Measurements from ENCODE around the gene CAMKMT.

Gene CAMKMT

DNA sequence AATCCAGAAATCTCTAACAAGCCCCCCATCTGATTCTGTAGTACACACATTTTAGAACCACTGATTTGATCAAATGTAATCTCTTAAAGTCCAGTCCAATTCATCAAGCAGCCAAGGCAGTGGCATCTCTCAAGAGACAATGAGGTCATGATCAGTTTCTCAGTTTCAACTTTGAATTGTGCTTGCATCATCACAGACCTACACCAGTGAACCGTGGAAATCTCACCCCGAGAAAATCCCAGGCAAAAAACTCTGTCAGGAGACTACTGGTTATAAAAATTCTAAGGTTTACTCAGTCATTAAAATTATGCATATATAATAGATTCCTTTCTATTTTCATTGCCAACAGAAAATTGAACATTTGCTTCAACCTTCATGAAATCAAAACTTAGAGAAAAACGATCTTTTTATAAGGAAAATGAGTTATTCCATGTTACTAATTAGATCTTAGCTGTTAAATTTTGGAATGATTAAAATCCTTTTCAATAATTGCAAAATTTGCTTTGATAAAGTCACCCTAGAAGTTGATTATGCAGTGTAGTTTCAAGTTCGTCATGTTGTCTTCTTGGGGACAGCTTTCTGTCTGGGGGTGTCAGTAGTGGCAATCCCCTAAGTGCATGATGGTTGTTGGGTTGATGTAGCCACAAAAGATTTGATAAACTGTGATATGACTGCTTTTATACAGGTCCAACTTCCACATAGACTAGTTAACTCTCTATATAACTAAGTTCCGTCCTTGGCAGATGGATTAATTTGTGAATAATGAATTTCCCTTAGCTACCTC lies 235.0 kb downstream of the CAMKMT start:
- DNase-seq (ENCODE audit: low spot score): no peak

DNA sequence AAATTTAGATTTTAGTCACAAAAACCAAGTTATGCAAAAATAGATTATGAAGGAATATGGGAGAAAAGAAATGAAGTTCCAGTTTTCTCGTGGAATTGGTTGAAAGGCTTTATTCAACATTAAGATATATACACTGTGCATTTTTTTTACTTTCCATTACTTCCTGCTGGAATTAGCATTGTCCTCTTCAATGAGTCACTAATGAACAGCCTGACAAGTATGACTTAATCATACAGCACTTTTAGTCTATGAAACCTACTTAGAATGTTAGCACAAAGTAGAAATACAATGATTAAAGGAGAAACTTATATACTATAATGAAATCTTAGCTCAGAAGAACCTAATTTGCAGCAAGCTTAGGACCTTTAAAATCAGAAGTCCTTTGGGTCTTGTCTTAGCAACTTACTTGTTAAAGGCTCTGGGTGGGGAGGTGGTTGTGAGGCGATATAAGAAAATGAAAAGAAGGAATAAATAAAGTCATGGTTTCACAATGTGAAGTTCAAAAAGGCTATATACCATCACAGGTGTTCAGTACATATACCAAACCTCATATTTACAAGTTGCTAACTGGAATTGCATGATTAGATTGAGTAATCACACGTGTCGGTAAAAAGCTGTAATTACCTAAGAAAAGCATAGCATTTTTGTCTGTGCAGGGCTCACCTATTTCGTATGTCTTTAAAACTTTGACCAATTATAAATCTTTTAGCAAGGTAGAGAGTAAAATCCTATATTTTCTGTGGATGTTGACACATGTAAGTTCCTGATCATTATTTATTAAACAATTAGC lies 236.8 kb downstream of the CAMKMT start:
- DNase-seq (ENCODE audit: low spot score): no peak

DNA sequence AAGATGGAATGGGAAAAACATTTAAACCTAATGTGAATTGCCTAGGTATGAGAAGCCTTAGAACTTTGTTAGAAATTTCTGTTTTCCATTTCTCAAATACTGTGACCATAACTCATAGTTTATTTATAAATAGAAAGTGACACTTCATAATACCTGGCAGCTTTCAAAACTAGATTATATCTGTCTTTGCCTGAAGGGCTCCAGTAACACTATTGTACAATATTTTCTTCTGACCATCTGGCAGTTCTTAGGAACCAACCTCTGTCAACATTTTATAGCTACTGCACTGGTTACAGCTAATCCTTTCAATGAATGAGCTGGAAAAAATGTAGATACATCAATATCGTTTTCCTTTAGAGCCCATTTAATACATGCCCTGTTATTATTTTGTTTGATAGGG lies 237.4 kb downstream of the CAMKMT start:
- DNase-seq (ENCODE audit: low spot score): no peak

GRCh38 chr2:44602446-44602845 lies 240.7 kb downstream of the CAMKMT start:
- DNase-seq (ENCODE audit: low spot score): no peak

DNA sequence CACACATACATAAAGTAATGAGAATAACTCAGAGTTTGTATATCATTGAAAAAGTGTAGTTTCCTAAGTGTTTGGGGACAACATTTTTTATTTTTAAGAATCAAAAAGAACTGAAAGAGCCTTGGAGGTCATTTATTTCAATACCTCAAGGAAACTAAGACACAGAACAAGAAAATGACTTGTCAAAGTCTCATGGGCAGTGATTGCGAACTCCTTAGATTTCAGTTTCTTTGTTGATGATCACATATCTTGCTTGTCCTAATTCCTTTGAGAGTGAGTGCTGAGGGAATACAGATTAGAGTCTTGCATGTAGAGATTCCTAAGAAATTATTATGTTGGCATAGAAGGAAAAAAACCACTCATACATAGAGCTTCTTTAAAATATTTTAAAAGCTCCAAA lies 243.8 kb downstream of the CAMKMT start:
- DNase-seq (ENCODE audit: low spot score): no peak

DNA sequence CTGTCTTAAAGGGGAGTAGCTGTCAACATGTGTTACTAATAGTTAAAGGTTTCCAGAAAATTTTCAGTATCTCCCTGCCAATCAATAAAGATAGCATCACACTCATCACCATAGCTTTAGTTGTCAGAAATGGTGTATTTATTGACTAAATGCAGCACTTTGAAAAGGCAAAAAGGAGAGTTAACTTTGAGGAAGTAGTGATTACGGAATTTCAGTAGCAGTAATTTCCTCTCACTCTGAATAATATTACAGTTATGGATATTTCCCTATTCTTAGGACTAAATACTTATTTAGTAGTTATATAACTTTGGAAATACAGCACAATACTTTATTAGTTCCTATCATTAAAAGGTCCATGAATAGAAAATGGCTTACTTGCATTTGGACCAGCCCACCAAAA lies 250.5 kb downstream of the CAMKMT start:
- no peak for DNase-seq (ENCODE audit: low spot score)

DNA sequence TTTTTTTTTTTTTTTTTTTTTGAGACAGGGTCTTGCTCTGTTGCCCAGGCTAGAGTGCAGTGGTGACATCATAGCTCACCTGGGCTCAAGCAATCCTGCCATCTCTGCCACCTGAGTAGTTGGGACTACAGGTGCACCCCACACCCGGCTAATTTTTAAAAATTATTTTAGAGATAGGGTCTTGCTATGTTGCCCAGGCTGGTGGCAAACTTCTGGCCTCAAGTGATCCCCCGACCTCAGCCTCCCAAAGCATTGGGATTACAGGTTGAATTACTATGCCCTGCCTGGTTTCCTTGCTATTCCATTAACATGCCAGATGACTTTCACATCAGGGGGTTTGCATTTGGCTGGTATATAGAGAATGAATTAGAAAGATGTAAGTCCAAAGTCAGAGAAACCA lies 253.2 kb downstream of the CAMKMT start:
- DNase-seq (ENCODE audit: low spot score): no peak

DNA sequence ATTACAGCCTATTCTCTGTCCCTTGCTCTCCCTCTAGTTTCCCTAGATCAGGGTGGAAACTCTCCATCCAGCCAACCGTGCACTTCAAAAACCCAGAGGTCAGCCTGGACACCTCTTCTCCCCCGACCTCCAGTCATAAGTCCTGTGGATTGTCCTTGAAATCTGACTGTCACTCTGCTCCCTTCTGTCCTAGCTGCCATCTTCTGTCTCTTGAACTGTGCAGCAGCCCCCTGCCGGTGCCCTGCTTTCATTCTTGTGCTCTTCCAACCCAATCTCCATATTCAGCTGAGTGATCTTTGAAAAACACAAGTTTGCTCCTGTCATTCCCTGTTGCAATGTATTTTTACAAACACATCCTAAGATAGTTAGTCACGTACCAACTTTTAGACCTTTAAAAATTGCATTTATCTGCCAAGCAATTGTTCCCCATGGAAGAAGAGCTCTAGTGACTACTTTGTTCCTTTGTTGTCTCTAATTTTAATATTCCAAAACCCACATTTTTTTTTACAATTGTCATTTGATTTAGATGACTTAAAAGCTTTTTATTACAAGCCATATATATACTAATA lies 254.3 kb downstream of the CAMKMT start:
- DNase-seq (ENCODE audit: low spot score): no peak

DNA sequence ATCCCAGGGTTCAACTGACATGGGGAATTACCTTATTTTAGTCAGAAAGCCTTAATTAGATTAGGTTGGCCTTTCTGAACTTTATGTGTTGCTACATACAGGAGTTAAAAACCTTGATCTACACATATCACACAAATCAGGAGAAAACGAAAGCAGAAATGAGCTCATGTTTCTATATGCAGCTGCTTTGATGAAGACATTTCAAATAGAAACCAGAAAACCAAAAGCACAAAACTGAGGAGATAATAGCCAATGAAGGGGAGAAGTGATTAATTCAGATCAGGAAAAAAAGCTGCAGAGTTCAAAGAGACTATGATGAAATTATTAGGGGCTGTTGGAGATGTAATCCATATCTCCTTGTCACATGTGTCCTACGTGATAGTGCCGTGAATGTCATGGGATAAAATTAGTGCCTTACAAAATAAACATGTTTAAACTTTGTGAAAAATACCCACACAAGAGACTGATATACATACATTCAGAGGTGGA lies 255.0 kb downstream of the CAMKMT start:
- no peak for DNase-seq (ENCODE audit: low spot score)

DNA sequence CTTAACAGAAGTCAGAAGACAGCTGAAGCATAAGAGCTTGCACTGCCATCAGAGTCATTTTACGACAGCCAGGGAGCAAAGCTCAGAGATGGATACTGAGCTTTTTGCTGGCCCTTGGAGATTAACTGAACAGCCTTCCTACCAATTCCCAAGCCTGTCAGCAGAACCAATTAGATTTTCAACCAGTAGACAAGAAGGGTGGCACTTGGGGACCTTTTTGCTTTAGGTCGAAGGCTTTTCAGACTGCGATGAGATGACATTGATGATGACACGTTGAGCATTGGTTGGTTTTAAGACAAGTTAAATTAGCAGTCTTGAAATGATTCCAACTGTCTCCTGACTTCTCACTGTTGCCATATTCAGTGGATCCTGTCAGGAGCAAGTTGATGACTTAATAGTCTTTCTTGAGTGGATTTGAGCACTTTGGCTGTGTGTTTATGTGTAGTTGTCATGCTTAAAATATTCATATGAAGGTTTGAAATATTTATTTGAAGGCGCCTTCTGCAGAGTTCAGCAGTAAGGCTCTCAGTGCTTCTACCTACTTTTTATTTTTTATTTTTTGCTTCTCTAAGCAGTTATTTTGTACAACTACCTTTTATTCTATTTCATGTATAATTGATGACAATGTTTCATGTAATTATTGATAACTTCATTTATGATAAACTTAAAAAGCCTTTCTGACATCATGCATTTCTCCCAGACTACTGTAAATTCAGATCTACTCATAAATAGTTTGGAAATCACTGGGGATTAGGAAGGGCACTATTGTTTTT lies 256.7 kb downstream of the CAMKMT start:
- no peak for DNase-seq (ENCODE audit: low spot score)

DNA sequence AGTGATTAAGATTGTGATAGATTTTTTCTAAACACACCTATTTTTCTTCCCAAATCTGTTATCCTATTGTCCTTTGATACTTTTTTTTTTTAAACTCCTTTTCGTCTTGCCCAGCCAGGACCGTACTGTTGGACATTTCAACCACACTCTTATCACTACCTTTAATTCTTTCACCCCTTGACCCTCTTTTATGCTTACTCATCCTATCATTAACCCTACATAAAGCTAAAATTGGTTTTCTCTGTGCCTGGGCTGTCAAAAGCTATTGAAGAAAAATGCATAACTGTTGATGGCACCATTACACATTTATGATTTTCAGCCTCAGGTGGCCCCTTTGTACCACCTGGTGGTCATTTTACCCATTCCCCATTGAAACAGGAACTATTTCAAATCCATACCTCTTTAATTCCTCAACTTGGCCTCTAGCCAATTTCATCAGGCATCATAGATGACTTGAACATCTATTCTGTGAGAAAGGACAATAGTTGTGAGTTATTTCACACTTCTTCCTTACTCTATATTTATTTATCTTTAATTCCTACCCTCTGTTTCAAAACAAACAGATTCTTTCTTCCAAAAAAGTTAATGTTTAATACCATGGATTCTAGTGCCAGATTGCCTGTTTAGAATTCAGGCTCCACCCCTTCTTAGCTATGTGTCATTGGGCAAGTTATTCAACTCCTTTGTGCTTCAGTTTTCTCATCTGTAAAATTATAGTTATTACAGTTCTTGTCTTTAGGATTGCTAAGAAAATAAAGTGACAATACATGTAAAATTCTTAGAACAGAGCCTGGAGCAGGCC lies 258.6 kb downstream of the CAMKMT start:
- DNase-seq (ENCODE audit: low spot score): no peak

- no peak for DNase-seq (ENCODE audit: low spot score)
Observed at GRCh38 chr2:44623622-44624351, 262.0 kb downstream of the CAMKMT start.

DNA sequence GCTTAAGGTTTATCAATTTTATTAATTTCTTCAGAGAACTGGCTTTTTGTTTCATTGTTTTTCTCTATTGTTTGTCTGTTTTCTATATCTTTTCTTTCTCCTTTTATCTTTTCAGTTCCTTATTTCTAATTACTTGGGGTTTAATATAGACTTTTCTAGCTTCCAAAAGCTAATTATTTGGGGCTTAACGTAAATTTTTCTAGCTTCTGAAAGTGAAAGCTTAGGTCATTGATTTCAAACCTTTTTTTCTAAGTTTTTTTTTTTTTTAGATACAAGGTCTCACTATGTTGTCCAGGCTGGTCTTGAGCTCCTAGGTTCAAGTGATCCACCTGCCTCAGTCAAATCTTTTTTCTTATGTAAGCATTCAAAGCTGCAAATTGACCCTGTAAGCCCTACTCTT lies 266.6 kb downstream of the CAMKMT start:
- no peak for DNase-seq (ENCODE audit: low spot score)

GRCh38 chr2:44632931-44633689 lies 271.4 kb downstream of the CAMKMT start:
- no peak for DNase-seq (ENCODE audit: low spot score)

DNA sequence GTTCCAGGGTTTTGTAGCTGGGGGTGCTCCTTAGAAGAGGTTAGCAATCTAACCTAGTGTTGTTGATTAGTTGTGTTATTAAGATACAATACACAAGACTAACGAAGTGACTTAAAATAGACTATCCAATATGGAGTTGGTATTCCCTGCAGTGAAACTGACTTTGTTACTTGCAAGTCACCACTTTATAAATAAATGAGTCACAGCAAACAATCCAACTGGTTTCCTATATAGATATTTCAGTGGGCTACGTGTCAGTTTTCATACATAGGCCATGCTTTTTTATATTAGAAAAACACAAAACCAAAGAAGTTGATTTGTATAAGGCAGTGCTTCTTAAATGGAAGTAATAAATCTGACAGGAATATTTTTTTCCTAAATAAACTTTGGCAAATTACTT lies 274.0 kb downstream of the CAMKMT start:
- DNase-seq (ENCODE audit: low spot score): no peak

- no peak for DNase-seq (ENCODE audit: low spot score)
Observed at GRCh38 chr2:44638649-44639048, 276.9 kb downstream of the CAMKMT start.

- no peak for DNase-seq (ENCODE audit: low spot score)
Observed at GRCh38 chr2:44639399-44639798, 277.7 kb downstream of the CAMKMT start.

GRCh38 chr2:44642123-44642857 lies 280.5 kb downstream of the CAMKMT start:
- DNase-seq (ENCODE audit: low spot score): no peak

DNA sequence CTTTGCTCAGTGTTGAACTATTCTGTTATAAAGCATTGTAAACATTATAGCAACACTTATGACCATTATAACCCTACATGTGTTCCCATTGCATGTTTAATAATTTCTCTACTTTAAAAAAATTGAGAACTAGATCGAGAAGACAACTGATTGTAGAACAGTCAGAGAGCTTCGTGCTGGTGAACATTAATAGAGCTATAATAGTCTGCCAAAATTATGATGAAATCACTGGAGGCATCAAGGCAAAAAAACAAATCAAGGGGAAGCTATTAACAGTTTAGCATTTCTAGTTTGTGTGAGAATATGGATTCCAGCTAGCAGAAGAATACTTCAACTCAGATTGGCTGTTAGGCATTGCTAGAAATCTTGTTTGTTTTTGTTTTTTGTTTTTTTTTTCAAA lies 284.2 kb downstream of the CAMKMT start:
- DNase-seq (ENCODE audit: low spot score): no peak
